ENCODE results near the gene SNAP25. TPM values are rescaled to one million over a fixed set of nuclear protein-coding genes. Genes with fewer than 3 reads are reported as not detected.

Gene SNAP25
- total RNA-seq, 1 experiment from 2014 or later = not detected

- CTCF ChIA-PET = no interaction called here
- Histone ChIP-seq H3K4me2 (ENCODE audit: low read length) (peak overlapping the region; percentile 54), H3K79me2 (ENCODE audit: low read length) (no peaks in the 10 kb centered on the region), H4K20me1 (ENCODE audit: low read length) (no peaks in the 10 kb centered on the region), H3K4me3 (ENCODE audit: low read length) (no peak overlapping the region), H3K4me1 (ENCODE audit: insufficient read depth, low read length) (peaks cover 39% of the 10 kb centered on the region), H3K9ac (ENCODE audit: low read length) (no peak overlapping the region), H3K9me3 (ENCODE audit: low read length) (no peaks in the 10 kb centered on the region), H3K9me2 (replicated peaks; ENCODE audit: low read length) (no peaks in the 10 kb centered on the region), H3K27me3 (ENCODE audit: low read length) (peaks cover 10% of the 10 kb centered on the region; the same call in 1 of the 2 replicates), H3K36me3 (ENCODE audit: low read depth, low read length) (no peaks in the 10 kb centered on the region), H3F3A (ENCODE audit: low read length, unreplicated experiment) (no peaks in the 10 kb centered on the region), H3K27ac (ENCODE audit: low read length) (peak overlapping the region; percentile 51), H2AFZ (ENCODE audit: low read length) (no peak overlapping the region)
- no TSS peak for BruUV-seq (replicated peaks)
- POLR2A ChIA-PET (ENCODE audit: unreplicated experiment) = no interaction called here
- TF ChIP-seq CTCF (conservative IDR thresholded peaks at IDR 0.05; ENCODE audit: low read depth, low read length) (no peak), EZH2 (IDR thresholded peaks at IDR 0.05; ENCODE audit: low read length, unreplicated experiment) (no peak), EZH2phosphoT487 (IDR thresholded peaks at IDR 0.05; ENCODE audit: borderline replicate concordance, low read length) (no peak)
- intact Hi-C loops (cut with micrococcal nuclease) = loop anchor here (10.0 kb wide), 1 partner anchor 335 kb away; no protein-coding TSS in a partner anchor
- ATAC-seq (peak; percentile 95), DNase-seq (peak; percentile 96)
Measured at GRCh38 chr20:10309326-10309725, 90.7 kb downstream of the SNAP25 start.

GRCh38 chr20:10312111-10312510, 93.5 kb downstream of the SNAP25 start:
- ChIA-PET POLR2A (ENCODE audit: unreplicated experiment) (no interaction called here), CTCF (no interaction called here)
- TF ChIP-seq EZH2phosphoT487 (IDR thresholded peaks at IDR 0.05; ENCODE audit: borderline replicate concordance, low read length) = no peak
- H3K9me2 ChIP-seq (replicated peaks; ENCODE audit: low read length) = no peaks in the 10 kb centered on the region
- no peak overlapping the region for H3K9ac ChIP-seq (ENCODE audit: low read length)
- peaks cover 23% of the 10 kb centered on the region for H3K4me1 ChIP-seq (ENCODE audit: insufficient read depth, low read length)
- no peaks in the 10 kb centered on the region for H4K20me1 ChIP-seq (ENCODE audit: low read length)
- intact Hi-C loops (cut with micrococcal nuclease) = no loop called here
- no peaks in the 10 kb centered on the region for H3K36me3 ChIP-seq (ENCODE audit: low read depth, low read length)
- BruUV-seq (replicated peaks) = no TSS peak
- no peak for DNase-seq
- no peak overlapping the region for H3K4me2 ChIP-seq (ENCODE audit: low read length)
- no peak for ATAC-seq
- H3F3A ChIP-seq (ENCODE audit: low read length, unreplicated experiment) = no peaks in the 10 kb centered on the region
- H2AFZ ChIP-seq (ENCODE audit: low read length) = no peak overlapping the region
- no peaks in the 10 kb centered on the region for H3K9me3 ChIP-seq (ENCODE audit: low read length)
- peaks cover 27% of the 10 kb centered on the region for H3K27me3 ChIP-seq (ENCODE audit: low read length)
- H3K4me3 ChIP-seq (ENCODE audit: low read length) = no peak overlapping the region
- no peak overlapping the region for H3K27ac ChIP-seq (ENCODE audit: low read length)
- H3K79me2 ChIP-seq (ENCODE audit: low read length) = no peaks in the 10 kb centered on the region

GRCh38 chr20:10313215-10313614, 94.6 kb downstream of the SNAP25 start:
- H3K9me3 ChIP-seq (ENCODE audit: low read length) = no peaks in the 10 kb centered on the region
- DNase-seq = no peak
- H3K4me1 ChIP-seq (ENCODE audit: insufficient read depth, low read length) = peaks cover 17% of the 10 kb centered on the region
- no peaks in the 10 kb centered on the region for H4K20me1 ChIP-seq (ENCODE audit: low read length)
- TF ChIP-seq EZH2 (IDR thresholded peaks at IDR 0.05; ENCODE audit: low read length, unreplicated experiment) = no peak
- no peak for TF ChIP-seq EZH2phosphoT487 (IDR thresholded peaks at IDR 0.05; ENCODE audit: borderline replicate concordance, low read length)
- TF ChIP-seq CTCF (conservative IDR thresholded peaks at IDR 0.05; ENCODE audit: low read depth, low read length) = no peak
- H3F3A ChIP-seq (ENCODE audit: low read length, unreplicated experiment) = no peaks in the 10 kb centered on the region
- ChIA-PET POLR2A (ENCODE audit: unreplicated experiment) (no interaction called here), CTCF (no interaction called here)
- no peaks in the 10 kb centered on the region for H3K9me2 ChIP-seq (replicated peaks; ENCODE audit: low read length)
- H3K79me2 ChIP-seq (ENCODE audit: low read length) = no peaks in the 10 kb centered on the region
- intact Hi-C loops (cut with micrococcal nuclease) = no loop called here
- no TSS peak for BruUV-seq (replicated peaks)
- H2AFZ ChIP-seq (ENCODE audit: low read length) = no peak overlapping the region
- no peak overlapping the region for H3K27ac ChIP-seq (ENCODE audit: low read length)
- ATAC-seq = no peak
- H3K4me2 ChIP-seq (ENCODE audit: low read length) = no peak overlapping the region
- peaks cover 27% of the 10 kb centered on the region for H3K27me3 ChIP-seq (ENCODE audit: low read length)
- H3K36me3 ChIP-seq (ENCODE audit: low read depth, low read length) = no peaks in the 10 kb centered on the region
- no peak overlapping the region for H3K9ac ChIP-seq (ENCODE audit: low read length)
- H3K4me3 ChIP-seq (ENCODE audit: low read length) = no peak overlapping the region
